HFF-Myc (cell line): ENCODE measurements around the gene ABHD15.

ENCODE experiments used
- DNase-seq: peaks from one replicate; pipeline ENCODE4 v3.0.0-alpha.2; 2011; ENCODE audit warnings: low read depth; ENCODE audit errors: extremely low read depth
- H3K4me3 ChIP-seq: replicated peaks from 2 replicates; pipeline ENCODE4 v1.5.1; 2011; ENCODE audit warnings: low read depth, mild to moderate bottlenecking, control low read depth, low read length
- TF ChIP-seq, protein P1 (sequence below): IDR thresholded peaks from 2 replicates; pipeline ENCODE4 v1.5.1; 2012; ENCODE audit warnings: mild to moderate bottlenecking, low read depth, low read length, control low read depth; ENCODE audit errors: missing control alignments

The ABHD15 gene

GRCh38 chr17:29533976-29534375 lies 32.9 kb downstream of the ABHD15 start:
- DNase-seq, result no peak
- TF ChIP-seq, protein P1, sequence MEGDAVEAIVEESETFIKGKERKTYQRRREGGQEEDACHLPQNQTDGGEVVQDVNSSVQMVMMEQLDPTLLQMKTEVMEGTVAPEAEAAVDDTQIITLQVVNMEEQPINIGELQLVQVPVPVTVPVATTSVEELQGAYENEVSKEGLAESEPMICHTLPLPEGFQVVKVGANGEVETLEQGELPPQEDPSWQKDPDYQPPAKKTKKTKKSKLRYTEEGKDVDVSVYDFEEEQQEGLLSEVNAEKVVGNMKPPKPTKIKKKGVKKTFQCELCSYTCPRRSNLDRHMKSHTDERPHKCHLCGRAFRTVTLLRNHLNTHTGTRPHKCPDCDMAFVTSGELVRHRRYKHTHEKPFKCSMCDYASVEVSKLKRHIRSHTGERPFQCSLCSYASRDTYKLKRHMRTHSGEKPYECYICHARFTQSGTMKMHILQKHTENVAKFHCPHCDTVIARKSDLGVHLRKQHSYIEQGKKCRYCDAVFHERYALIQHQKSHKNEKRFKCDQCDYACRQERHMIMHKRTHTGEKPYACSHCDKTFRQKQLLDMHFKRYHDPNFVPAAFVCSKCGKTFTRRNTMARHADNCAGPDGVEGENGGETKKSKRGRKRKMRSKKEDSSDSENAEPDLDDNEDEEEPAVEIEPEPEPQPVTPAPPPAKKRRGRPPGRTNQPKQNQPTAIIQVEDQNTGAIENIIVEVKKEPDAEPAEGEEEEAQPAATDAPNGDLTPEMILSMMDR, result no peak
- no peak overlapping the region for H3K4me3 ChIP-seq

DNA sequence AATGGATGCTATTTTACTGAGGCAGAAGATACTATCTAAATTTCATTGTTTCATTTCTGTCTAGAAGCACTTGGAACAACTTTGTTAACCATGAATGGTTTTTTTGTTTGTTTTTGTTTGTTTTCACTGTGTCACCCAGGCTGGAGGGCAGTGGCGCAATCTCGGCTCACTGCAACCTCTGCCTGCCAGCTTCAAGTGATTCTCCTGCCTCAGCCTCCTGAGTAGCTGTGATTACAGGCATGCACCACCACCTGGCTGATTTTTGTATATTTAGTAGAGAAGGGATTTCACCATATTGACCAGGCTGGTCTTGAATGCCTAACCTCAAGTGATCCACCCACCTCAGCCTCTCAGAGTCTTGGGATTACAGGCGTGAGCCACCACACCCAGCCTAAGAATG lies 40.5 kb downstream of the ABHD15 start:
- no peak overlapping the region for H3K4me3 ChIP-seq
- DNase-seq, result no peak
- TF ChIP-seq, protein P1, result no peak

- TF ChIP-seq, protein P1, result no peak
- H3K4me3 ChIP-seq, result no peak overlapping the region
- DNase-seq, result no peak
Observed at GRCh38 chr17:29524692-29525091, 42.1 kb downstream of the ABHD15 start.

DNA sequence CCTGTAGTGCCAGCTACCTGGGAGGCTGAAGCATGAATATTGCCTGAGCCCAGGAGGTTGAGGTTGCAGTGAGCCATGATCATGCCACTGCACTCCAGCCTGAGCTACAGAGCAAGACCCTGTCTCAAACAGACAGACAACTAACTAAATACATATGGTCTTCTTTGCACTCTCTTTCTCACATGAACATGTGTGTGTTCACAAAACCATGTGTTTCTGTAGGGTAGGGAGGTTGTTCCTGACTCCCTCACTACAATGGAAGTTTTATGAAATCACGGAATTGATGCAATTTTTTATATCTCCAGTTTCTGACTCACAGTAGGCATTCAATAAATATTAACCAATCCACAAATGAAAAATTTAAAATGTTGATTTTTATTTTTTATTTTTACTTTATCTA lies 48.5 kb downstream of the ABHD15 start:
- TF ChIP-seq, protein P1, result no peak
- DNase-seq, result no peak
- no peak overlapping the region for H3K4me3 ChIP-seq

DNA sequence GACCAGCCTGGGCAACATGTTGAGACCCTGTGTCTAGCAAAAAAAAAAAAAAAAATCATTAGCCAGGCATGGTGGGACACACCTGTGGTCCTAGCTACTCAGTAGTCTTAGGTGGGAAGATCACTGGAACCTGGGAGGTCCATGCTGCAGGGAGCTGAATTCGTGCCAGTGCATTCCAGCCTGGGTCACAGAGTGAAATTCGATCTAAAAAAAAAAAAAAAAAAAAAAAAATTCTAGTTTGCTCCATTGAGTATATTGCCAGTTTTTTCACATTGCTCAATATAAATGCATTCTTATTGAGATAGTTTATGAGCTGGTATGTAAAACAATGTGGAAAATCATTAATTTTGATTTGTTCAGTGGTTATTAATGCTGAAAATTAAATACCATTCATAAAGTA lies 52.0 kb downstream of the ABHD15 start:
- TF ChIP-seq, protein P1, result no peak
- no peak for DNase-seq
- H3K4me3 ChIP-seq, result no peak overlapping the region

GRCh38 chr17:29510953-29511352 lies 55.9 kb downstream of the ABHD15 start:
- TF ChIP-seq, protein P1, result no peak
- no peak for DNase-seq

More at GRCh38 chr17:29510953-29511352, 55.9 kb downstream of the ABHD15 start:
- H3K4me3 ChIP-seq, result no peak overlapping the region
